ENCODE measurements around the gene KCNIP1. TPM values are rescaled to one million over a fixed set of nuclear protein-coding genes. Genes with fewer than 3 reads are reported as not detected.

The KCNIP1 gene
- total and polyA plus RNA-seq, 9 of the 15 experiments (the other 6 are each of a cell fraction or from before 2014, with no cell fraction given), result not detected

DNA sequence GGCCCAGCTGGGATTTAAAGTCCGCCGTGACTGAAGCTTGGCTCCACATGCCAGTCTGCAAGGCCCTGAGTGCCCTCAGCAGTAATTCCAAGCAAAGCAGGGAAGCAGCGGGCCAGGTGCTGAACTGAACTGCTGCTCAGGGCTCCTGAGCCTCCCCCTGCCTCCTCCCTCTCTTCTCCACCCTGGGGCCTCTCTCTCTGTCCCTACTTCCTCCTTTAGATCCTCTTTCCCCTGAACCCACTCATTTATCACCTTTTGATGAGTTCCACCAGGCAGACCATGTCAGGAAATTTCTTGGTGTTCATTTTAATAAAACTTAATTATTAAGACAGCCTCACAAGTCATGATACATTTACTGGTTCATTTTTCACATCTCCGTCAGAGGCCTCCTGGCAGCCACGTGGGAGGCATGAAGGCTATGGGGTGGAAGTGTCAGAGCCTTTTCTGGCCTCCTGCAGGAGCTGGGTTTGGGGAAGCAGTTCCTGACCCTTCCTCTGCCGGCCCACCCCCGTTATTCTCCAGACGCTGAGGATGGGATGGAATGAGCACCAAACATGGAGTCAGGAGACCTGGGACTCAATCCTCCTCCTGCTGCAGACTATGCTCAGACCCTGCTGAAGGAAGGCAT, 32.2 kb upstream of the KCNIP1 start (continued):
- TF ChIP-seq, protein P1, sequence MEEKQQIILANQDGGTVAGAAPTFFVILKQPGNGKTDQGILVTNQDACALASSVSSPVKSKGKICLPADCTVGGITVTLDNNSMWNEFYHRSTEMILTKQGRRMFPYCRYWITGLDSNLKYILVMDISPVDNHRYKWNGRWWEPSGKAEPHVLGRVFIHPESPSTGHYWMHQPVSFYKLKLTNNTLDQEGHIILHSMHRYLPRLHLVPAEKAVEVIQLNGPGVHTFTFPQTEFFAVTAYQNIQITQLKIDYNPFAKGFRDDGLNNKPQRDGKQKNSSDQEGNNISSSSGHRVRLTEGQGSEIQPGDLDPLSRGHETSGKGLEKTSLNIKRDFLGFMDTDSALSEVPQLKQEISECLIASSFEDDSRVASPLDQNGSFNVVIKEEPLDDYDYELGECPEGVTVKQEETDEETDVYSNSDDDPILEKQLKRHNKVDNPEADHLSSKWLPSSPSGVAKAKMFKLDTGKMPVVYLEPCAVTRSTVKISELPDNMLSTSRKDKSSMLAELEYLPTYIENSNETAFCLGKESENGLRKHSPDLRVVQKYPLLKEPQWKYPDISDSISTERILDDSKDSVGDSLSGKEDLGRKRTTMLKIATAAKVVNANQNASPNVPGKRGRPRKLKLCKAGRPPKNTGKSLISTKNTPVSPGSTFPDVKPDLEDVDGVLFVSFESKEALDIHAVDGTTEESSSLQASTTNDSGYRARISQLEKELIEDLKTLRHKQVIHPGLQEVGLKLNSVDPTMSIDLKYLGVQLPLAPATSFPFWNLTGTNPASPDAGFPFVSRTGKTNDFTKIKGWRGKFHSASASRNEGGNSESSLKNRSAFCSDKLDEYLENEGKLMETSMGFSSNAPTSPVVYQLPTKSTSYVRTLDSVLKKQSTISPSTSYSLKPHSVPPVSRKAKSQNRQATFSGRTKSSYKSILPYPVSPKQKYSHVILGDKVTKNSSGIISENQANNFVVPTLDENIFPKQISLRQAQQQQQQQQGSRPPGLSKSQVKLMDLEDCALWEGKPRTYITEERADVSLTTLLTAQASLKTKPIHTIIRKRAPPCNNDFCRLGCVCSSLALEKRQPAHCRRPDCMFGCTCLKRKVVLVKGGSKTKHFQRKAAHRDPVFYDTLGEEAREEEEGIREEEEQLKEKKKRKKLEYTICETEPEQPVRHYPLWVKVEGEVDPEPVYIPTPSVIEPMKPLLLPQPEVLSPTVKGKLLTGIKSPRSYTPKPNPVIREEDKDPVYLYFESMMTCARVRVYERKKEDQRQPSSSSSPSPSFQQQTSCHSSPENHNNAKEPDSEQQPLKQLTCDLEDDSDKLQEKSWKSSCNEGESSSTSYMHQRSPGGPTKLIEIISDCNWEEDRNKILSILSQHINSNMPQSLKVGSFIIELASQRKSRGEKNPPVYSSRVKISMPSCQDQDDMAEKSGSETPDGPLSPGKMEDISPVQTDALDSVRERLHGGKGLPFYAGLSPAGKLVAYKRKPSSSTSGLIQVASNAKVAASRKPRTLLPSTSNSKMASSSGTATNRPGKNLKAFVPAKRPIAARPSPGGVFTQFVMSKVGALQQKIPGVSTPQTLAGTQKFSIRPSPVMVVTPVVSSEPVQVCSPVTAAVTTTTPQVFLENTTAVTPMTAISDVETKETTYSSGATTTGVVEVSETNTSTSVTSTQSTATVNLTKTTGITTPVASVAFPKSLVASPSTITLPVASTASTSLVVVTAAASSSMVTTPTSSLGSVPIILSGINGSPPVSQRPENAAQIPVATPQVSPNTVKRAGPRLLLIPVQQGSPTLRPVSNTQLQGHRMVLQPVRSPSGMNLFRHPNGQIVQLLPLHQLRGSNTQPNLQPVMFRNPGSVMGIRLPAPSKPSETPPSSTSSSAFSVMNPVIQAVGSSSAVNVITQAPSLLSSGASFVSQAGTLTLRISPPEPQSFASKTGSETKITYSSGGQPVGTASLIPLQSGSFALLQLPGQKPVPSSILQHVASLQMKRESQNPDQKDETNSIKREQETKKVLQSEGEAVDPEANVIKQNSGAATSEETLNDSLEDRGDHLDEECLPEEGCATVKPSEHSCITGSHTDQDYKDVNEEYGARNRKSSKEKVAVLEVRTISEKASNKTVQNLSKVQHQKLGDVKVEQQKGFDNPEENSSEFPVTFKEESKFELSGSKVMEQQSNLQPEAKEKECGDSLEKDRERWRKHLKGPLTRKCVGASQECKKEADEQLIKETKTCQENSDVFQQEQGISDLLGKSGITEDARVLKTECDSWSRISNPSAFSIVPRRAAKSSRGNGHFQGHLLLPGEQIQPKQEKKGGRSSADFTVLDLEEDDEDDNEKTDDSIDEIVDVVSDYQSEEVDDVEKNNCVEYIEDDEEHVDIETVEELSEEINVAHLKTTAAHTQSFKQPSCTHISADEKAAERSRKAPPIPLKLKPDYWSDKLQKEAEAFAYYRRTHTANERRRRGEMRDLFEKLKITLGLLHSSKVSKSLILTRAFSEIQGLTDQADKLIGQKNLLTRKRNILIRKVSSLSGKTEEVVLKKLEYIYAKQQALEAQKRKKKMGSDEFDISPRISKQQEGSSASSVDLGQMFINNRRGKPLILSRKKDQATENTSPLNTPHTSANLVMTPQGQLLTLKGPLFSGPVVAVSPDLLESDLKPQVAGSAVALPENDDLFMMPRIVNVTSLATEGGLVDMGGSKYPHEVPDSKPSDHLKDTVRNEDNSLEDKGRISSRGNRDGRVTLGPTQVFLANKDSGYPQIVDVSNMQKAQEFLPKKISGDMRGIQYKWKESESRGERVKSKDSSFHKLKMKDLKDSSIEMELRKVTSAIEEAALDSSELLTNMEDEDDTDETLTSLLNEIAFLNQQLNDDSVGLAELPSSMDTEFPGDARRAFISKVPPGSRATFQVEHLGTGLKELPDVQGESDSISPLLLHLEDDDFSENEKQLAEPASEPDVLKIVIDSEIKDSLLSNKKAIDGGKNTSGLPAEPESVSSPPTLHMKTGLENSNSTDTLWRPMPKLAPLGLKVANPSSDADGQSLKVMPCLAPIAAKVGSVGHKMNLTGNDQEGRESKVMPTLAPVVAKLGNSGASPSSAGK (IDR thresholded peaks at IDR 0.05), result no peak
- no peak for TF ChIP-seq ZBTB17 (CRISPR knock-in tag; IDR thresholded peaks at IDR 0.05)
- TF ChIP-seq ZFPM2 (CRISPR knock-in tag; IDR thresholded peaks at IDR 0.05), result no peak
- TF ChIP-seq XRCC3 (IDR thresholded peaks at IDR 0.05), result no peak
- no peak for TF ChIP-seq HNRNPL (IDR thresholded peaks at IDR 0.05; ENCODE audit: low read depth, low read length)
- TF ChIP-seq CREBBP (IDR thresholded peaks at IDR 0.05; ENCODE audit: low read depth, low read length), result no peak
- TF ChIP-seq, protein P2, sequence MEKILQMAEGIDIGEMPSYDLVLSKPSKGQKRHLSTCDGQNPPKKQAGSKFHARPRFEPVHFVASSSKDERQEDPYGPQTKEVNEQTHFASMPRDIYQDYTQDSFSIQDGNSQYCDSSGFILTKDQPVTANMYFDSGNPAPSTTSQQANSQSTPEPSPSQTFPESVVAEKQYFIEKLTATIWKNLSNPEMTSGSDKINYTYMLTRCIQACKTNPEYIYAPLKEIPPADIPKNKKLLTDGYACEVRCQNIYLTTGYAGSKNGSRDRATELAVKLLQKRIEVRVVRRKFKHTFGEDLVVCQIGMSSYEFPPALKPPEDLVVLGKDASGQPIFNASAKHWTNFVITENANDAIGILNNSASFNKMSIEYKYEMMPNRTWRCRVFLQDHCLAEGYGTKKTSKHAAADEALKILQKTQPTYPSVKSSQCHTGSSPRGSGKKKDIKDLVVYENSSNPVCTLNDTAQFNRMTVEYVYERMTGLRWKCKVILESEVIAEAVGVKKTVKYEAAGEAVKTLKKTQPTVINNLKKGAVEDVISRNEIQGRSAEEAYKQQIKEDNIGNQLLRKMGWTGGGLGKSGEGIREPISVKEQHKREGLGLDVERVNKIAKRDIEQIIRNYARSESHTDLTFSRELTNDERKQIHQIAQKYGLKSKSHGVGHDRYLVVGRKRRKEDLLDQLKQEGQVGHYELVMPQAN (IDR thresholded peaks at IDR 0.05; ENCODE audit: borderline replicate concordance), result no peak
- TF ChIP-seq KAT7 (CRISPR knock-in tag; IDR thresholded peaks at IDR 0.05; ENCODE audit: borderline replicate concordance), result no peak
- TF ChIP-seq, protein P3, sequence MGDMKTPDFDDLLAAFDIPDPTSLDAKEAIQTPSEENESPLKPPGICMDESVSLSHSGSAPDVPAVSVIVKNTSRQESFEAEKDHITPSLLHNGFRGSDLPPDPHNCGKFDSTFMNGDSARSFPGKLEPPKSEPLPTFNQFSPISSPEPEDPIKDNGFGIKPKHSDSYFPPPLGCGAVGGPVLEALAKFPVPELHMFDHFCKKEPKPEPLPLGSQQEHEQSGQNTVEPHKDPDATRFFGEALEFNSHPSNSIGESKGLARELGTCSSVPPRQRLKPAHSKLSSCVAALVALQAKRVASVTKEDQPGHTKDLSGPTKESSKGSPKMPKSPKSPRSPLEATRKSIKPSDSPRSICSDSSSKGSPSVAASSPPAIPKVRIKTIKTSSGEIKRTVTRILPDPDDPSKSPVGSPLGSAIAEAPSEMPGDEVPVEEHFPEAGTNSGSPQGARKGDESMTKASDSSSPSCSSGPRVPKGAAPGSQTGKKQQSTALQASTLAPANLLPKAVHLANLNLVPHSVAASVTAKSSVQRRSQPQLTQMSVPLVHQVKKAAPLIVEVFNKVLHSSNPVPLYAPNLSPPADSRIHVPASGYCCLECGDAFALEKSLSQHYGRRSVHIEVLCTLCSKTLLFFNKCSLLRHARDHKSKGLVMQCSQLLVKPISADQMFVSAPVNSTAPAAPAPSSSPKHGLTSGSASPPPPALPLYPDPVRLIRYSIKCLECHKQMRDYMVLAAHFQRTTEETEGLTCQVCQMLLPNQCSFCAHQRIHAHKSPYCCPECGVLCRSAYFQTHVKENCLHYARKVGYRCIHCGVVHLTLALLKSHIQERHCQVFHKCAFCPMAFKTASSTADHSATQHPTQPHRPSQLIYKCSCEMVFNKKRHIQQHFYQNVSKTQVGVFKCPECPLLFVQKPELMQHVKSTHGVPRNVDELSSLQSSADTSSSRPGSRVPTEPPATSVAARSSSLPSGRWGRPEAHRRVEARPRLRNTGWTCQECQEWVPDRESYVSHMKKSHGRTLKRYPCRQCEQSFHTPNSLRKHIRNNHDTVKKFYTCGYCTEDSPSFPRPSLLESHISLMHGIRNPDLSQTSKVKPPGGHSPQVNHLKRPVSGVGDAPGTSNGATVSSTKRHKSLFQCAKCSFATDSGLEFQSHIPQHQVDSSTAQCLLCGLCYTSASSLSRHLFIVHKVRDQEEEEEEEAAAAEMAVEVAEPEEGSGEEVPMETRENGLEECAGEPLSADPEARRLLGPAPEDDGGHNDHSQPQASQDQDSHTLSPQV (IDR thresholded peaks at IDR 0.05), result no peak
- TF ChIP-seq DPF2 (IDR thresholded peaks at IDR 0.05), result no peak
- no peak for TF ChIP-seq E2F3 (CRISPR knock-in tag; IDR thresholded peaks at IDR 0.05)
